WTC11 (cell line): Measurements from ENCODE around the gene NEXMIF. TPM values are rescaled to one million over a fixed set of nuclear protein-coding genes. Genes with fewer than 3 reads are reported as not detected.
"Not testable (repeated sequence)": the region's sequence is repeated elsewhere in the genome, so short reads cannot be mapped to it uniquely, and the experiment has no call there.

Experiments
- ATAC-seq: fragments of 200-7000 bp; cut with Tn5 transposase; 2 replicates; pipeline ENCODE4 v1.10.0; 2021; ENCODE audit warnings: mild to moderate bottlenecking, moderate library complexity
- CTCF ChIA-PET: fragments of 300-600 bp; sonication (Branson Sonifier 250); formaldehyde crosslinking; loops from one replicate; lab custom pipeline; 2021; ENCODE audit warnings: antibody characterized with exemption; lab: Charles Lee
- POLR2A ChIA-PET: fragments of 350-600 bp; sonication (Branson Sonifier 250); formaldehyde crosslinking; loops from one replicate; lab custom pipeline; 2021; ENCODE audit warnings: antibody characterized with exemption; lab: Charles Lee
- DNase-seq: peaks from one replicate; pipeline ENCODE4 v3.0.0; 2021; ENCODE audit warnings: low spot score
- H3K27ac Mint-ChIP-seq: 2 replicates; pipeline ENCODE4 v1.8.0; 2021; ENCODE audit warnings: mixed read lengths
- H3K27me3 Mint-ChIP-seq: 2 replicates; pipeline ENCODE4 v1.8.0; 2021; ENCODE audit warnings: low read depth, mild to moderate bottlenecking, moderate library complexity, mixed read lengths
- H3K36me3 Mint-ChIP-seq: 2 replicates; pipeline ENCODE4 v1.8.0; 2021; ENCODE audit warnings: mixed read lengths
- H3K4me1 Mint-ChIP-seq: 2 replicates; pipeline ENCODE4 v1.8.0; 2022; ENCODE audit warnings: mixed read lengths
- H3K4me3 Mint-ChIP-seq: 2 replicates; pipeline ENCODE4 v1.8.0; 2021; ENCODE audit warnings: mild to moderate bottlenecking, moderate library complexity, mixed read lengths
- H3K9me3 Mint-ChIP-seq: 2 replicates; pipeline ENCODE4 v1.8.0; 2021; ENCODE audit warnings: mixed read lengths
- E2F1 ChIP-seq: sonication (generic); formaldehyde crosslinking; IDR thresholded peaks from 2 replicates; pipeline ENCODE4 v1.8.0; 2022; ENCODE audit warnings: mild to moderate bottlenecking, missing genetic modification reagents
- ESRRA ChIP-seq: sonication (generic); formaldehyde crosslinking; IDR thresholded peaks from 2 replicates; pipeline ENCODE4 v1.8.1; 2022; ENCODE audit warnings: mild to moderate bottlenecking, missing genetic modification reagents, borderline replicate concordance
- FOXP1 ChIP-seq: sonication (generic); formaldehyde crosslinking; IDR thresholded peaks from 2 replicates; pipeline ENCODE4 v1.8.0; 2022; ENCODE audit warnings: missing genetic modification reagents, mild to moderate bottlenecking, moderate library complexity, borderline replicate concordance
- KAT7 ChIP-seq: sonication (generic); formaldehyde crosslinking; IDR thresholded peaks from 2 replicates; pipeline ENCODE4 v1.8.1; 2023; ENCODE audit warnings: missing genetic modification reagents, mild to moderate bottlenecking, borderline replicate concordance
- MAX ChIP-seq: sonication (generic); formaldehyde crosslinking; IDR thresholded peaks from 2 replicates; pipeline ENCODE4 v1.8.0; 2022; ENCODE audit warnings: mild to moderate bottlenecking, missing genetic modification reagents
- NFE2L1 ChIP-seq: sonication (generic); formaldehyde crosslinking; IDR thresholded peaks from 2 replicates; pipeline ENCODE4 v1.8.1; 2023; ENCODE audit warnings: missing genetic modification reagents
- NR2C2 ChIP-seq: sonication (generic); formaldehyde crosslinking; IDR thresholded peaks from 2 replicates; pipeline ENCODE4 v1.8.0; 2022; ENCODE audit warnings: mild to moderate bottlenecking, missing genetic modification reagents
- RORB ChIP-seq: fragments of 250-450 bp; sonication (Bioruptor Pico); IDR thresholded peaks from 2 replicates; pipeline ENCODE4 v1.9.0; 2021; ENCODE audit warnings: mild to moderate bottlenecking
- SMAD4 ChIP-seq: sonication (generic); formaldehyde crosslinking; IDR thresholded peaks from 2 replicates; pipeline ENCODE4 v1.8.0; 2022; ENCODE audit warnings: mild to moderate bottlenecking, missing genetic modification reagents
- ZBTB21 ChIP-seq: sonication (generic); formaldehyde crosslinking; IDR thresholded peaks from 2 replicates; pipeline ENCODE4 v1.8.1; 2023; ENCODE audit warnings: mild to moderate bottlenecking, missing genetic modification reagents, borderline replicate concordance
- ZNF219 ChIP-seq: sonication (generic); formaldehyde crosslinking; IDR thresholded peaks from 2 replicates; pipeline ENCODE4 v1.8.0; 2023; ENCODE audit warnings: missing genetic modification reagents, mild to moderate bottlenecking, borderline replicate concordance
- ZNF263 ChIP-seq: sonication (generic); formaldehyde crosslinking; IDR thresholded peaks from 2 replicates; pipeline ENCODE4 v1.8.1; 2022; ENCODE audit warnings: low read depth, mild to moderate bottlenecking, moderate library complexity, missing genetic modification reagents
- total RNA-seq: library from RNA; stranded (reverse); gene quantifications from 3 replicates; pipeline ENCODE4 v1.2.3, GENCODE V29; 2021
- TF ChIP-seq, protein P1 (sequence below): sonication (generic); formaldehyde crosslinking; IDR thresholded peaks from 2 replicates; pipeline ENCODE4 v1.8.1; 2023; ENCODE audit warnings: mild to moderate bottlenecking, missing genetic modification reagents, borderline replicate concordance
- TF ChIP-seq, protein P2 (sequence below): fragments of 250-450 bp; sonication (Bioruptor Pico); IDR thresholded peaks from 2 replicates; pipeline ENCODE4 v1.9.0; 2021; ENCODE audit warnings: mild to moderate bottlenecking
- TF ChIP-seq, protein P3 (sequence below): fragments of 250-450 bp; sonication (Bioruptor Pico); IDR thresholded peaks from 2 replicates; pipeline ENCODE4 v1.9.0; 2021; ENCODE audit warnings: mild to moderate bottlenecking, borderline replicate concordance
- TF ChIP-seq, protein P4 (sequence below): sonication (generic); formaldehyde crosslinking; IDR thresholded peaks from 2 replicates; pipeline ENCODE4 v1.8.1; 2022; ENCODE audit warnings: missing genetic modification reagents, borderline replicate concordance

The NEXMIF gene
- total RNA-seq, 1 experiment from 2014 or later = 0.94 TPM

GRCh38 chrX:74835566-74835965 is 89.7 kb downstream of the NEXMIF start:
- no peaks in the 10 kb centered on the region for H3K27me3 Mint-ChIP-seq
- H3K4me1 Mint-ChIP-seq = peaks cover 5% of the 10 kb centered on the region
- no peak for ATAC-seq
- H3K9me3 Mint-ChIP-seq = 0 out of 2 replicates have a peak, but pooled peaks cover 3% of the 10 kb centered on the region
- H3K27ac Mint-ChIP-seq = no peak overlapping the region
- POLR2A ChIA-PET = no interaction called here
- TF ChIP-seq, protein P1, sequence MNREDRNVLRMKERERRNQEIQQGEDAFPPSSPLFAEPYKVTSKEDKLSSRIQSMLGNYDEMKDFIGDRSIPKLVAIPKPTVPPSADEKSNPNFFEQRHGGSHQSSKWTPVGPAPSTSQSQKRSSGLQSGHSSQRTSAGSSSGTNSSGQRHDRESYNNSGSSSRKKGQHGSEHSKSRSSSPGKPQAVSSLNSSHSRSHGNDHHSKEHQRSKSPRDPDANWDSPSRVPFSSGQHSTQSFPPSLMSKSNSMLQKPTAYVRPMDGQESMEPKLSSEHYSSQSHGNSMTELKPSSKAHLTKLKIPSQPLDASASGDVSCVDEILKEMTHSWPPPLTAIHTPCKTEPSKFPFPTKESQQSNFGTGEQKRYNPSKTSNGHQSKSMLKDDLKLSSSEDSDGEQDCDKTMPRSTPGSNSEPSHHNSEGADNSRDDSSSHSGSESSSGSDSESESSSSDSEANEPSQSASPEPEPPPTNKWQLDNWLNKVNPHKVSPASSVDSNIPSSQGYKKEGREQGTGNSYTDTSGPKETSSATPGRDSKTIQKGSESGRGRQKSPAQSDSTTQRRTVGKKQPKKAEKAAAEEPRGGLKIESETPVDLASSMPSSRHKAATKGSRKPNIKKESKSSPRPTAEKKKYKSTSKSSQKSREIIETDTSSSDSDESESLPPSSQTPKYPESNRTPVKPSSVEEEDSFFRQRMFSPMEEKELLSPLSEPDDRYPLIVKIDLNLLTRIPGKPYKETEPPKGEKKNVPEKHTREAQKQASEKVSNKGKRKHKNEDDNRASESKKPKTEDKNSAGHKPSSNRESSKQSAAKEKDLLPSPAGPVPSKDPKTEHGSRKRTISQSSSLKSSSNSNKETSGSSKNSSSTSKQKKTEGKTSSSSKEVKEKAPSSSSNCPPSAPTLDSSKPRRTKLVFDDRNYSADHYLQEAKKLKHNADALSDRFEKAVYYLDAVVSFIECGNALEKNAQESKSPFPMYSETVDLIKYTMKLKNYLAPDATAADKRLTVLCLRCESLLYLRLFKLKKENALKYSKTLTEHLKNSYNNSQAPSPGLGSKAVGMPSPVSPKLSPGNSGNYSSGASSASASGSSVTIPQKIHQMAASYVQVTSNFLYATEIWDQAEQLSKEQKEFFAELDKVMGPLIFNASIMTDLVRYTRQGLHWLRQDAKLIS (CRISPR knock-in tag) = no peak
- no peak for TF ChIP-seq MAX (CRISPR knock-in tag)
- no peak for TF ChIP-seq ESRRA (CRISPR knock-in tag)
- TF ChIP-seq, protein P2, sequence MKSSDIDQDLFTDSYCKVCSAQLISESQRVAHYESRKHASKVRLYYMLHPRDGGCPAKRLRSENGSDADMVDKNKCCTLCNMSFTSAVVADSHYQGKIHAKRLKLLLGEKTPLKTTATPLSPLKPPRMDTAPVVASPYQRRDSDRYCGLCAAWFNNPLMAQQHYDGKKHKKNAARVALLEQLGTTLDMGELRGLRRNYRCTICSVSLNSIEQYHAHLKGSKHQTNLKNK (CRISPR knock-in tag) = no peak
- TF ChIP-seq ZNF263 (CRISPR knock-in tag) = no peak
- no peak for TF ChIP-seq SMAD4 (CRISPR knock-in tag)
- no peak for TF ChIP-seq ZBTB21 (CRISPR knock-in tag)
- TF ChIP-seq KAT7 (CRISPR knock-in tag) = no peak
- TF ChIP-seq, protein P3, sequence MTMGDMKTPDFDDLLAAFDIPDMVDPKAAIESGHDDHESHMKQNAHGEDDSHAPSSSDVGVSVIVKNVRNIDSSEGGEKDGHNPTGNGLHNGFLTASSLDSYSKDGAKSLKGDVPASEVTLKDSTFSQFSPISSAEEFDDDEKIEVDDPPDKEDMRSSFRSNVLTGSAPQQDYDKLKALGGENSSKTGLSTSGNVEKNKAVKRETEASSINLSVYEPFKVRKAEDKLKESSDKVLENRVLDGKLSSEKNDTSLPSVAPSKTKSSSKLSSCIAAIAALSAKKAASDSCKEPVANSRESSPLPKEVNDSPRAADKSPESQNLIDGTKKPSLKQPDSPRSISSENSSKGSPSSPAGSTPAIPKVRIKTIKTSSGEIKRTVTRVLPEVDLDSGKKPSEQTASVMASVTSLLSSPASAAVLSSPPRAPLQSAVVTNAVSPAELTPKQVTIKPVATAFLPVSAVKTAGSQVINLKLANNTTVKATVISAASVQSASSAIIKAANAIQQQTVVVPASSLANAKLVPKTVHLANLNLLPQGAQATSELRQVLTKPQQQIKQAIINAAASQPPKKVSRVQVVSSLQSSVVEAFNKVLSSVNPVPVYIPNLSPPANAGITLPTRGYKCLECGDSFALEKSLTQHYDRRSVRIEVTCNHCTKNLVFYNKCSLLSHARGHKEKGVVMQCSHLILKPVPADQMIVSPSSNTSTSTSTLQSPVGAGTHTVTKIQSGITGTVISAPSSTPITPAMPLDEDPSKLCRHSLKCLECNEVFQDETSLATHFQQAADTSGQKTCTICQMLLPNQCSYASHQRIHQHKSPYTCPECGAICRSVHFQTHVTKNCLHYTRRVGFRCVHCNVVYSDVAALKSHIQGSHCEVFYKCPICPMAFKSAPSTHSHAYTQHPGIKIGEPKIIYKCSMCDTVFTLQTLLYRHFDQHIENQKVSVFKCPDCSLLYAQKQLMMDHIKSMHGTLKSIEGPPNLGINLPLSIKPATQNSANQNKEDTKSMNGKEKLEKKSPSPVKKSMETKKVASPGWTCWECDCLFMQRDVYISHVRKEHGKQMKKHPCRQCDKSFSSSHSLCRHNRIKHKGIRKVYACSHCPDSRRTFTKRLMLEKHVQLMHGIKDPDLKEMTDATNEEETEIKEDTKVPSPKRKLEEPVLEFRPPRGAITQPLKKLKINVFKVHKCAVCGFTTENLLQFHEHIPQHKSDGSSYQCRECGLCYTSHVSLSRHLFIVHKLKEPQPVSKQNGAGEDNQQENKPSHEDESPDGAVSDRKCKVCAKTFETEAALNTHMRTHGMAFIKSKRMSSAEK (CRISPR knock-in tag) = no peak
- TF ChIP-seq E2F1 = no peak
- TF ChIP-seq, protein P4, sequence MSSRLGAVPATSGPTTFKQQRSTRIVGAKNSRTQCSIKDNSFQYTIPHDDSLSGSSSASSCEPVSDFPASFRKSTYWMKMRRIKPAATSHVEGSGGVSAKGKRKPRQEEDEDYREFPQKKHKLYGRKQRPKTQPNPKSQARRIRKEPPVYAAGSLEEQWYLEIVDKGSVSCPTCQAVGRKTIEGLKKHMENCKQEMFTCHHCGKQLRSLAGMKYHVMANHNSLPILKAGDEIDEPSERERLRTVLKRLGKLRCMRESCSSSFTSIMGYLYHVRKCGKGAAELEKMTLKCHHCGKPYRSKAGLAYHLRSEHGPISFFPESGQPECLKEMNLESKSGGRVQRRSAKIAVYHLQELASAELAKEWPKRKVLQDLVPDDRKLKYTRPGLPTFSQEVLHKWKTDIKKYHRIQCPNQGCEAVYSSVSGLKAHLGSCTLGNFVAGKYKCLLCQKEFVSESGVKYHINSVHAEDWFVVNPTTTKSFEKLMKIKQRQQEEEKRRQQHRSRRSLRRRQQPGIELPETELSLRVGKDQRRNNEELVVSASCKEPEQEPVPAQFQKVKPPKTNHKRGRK (CRISPR knock-in tag) = no peak
- no peak for TF ChIP-seq FOXP1
- TF ChIP-seq NFE2L1 = no peak
- TF ChIP-seq NR2C2 (CRISPR knock-in tag) = no peak
- no peak for TF ChIP-seq ZNF219
- no peak for TF ChIP-seq RORB (CRISPR knock-in tag)
- TF ChIP-seq, all 79 proteins: peak for 0
- Mint-ChIP-seq H3K4me3 (no peak overlapping the region), H3K36me3 (no peaks in the 10 kb centered on the region)
- DNase-seq = no peak
- CTCF ChIA-PET = no interaction called here

- H3K9me3 Mint-ChIP-seq, H3K27ac Mint-ChIP-seq, POLR2A ChIA-PET, DNase-seq, ATAC-seq, H3K27me3 Mint-ChIP-seq, H3K4me3 Mint-ChIP-seq, H3K4me1 Mint-ChIP-seq, H3K36me3 Mint-ChIP-seq, CTCF ChIA-PET: not testable (repeated sequence)
Observed at GRCh38 chrX:74819797-74820196, 105.5 kb downstream of the NEXMIF start.
